ENCODE measurements around the gene SWT1. TPM values are rescaled to one million over a fixed set of nuclear protein-coding genes. Genes with fewer than 3 reads are reported as not detected.

Gene SWT1
- total and polyA plus RNA-seq, 2 experiments from 2014 or later: 3.4 to 9.5 TPM

- WGBS (ENCODE audit: low lambda C conversion rate, missing lambda C conversion rate): under 1% methylated on average over 28 of the region's 30 CpGs
- Histone ChIP-seq H3K79me2 (peaks cover 50% of the 10 kb centered on the region), H3K9me3 (ENCODE audit: low read depth) (no peaks in the 10 kb centered on the region), H3K27me3 (no peaks in the 10 kb centered on the region), H3K4me1 (ENCODE audit: insufficient read depth) (peaks cover 26% of the 10 kb centered on the region), H3K36me3 (replicated peaks; ENCODE audit: insufficient read depth, low read depth) (no peaks in the 10 kb centered on the region), H3K4me2 (peak overlapping the region; percentile 83), H2AFZ (peak overlapping the region; percentile 65), H3K27ac (peak overlapping the region; percentile 96), H3K9me2 (replicated peaks; ENCODE audit: insufficient read depth) (no peaks in the 10 kb centered on the region), H4K20me1 (ENCODE audit: insufficient read depth, poor library complexity, severe bottlenecking) (no peaks in the 10 kb centered on the region), H3K4me3 (peak overlapping the region; percentile 65)
- TF ChIP-seq EZH2 (IDR thresholded peaks at IDR 0.05; ENCODE audit: borderline replicate concordance): no peak
- no peak for TF ChIP-seq CTCF (IDR thresholded peaks at IDR 0.05; ENCODE audit: poor library complexity)
- no peak for TF ChIP-seq EZH2phosphoT487 (IDR thresholded peaks at IDR 0.05; ENCODE audit: low read depth, severe bottlenecking, unreplicated experiment)
- DNase-seq (ENCODE audit: low spot score): no peak
Observed at GRCh38 chr1:185156288-185156853, 596 bp upstream of the SWT1 start.

- Histone ChIP-seq H4K20me1 (ENCODE audit: insufficient read depth, poor library complexity, severe bottlenecking) (no peaks in the 10 kb centered on the region), H3K27me3 (no peaks in the 10 kb centered on the region), H2AFZ (peak overlapping the region; percentile 74), H3K9me2 (replicated peaks; ENCODE audit: insufficient read depth) (no peaks in the 10 kb centered on the region), H3K9me3 (ENCODE audit: low read depth) (no peaks in the 10 kb centered on the region), H3K27ac (peak overlapping the region; percentile 89), H3K4me2 (peak overlapping the region; percentile 91), H3K36me3 (replicated peaks; ENCODE audit: insufficient read depth, low read depth) (no peaks in the 10 kb centered on the region), H3K4me1 (ENCODE audit: insufficient read depth) (peaks cover 22% of the 10 kb centered on the region), H3K79me2 (peaks cover 49% of the 10 kb centered on the region), H3K4me3 (peak overlapping the region; percentile 68)
- no peak for TF ChIP-seq CTCF (IDR thresholded peaks at IDR 0.05; ENCODE audit: poor library complexity)
- no peak for TF ChIP-seq EZH2 (IDR thresholded peaks at IDR 0.05; ENCODE audit: borderline replicate concordance)
- no peak for TF ChIP-seq EZH2phosphoT487 (IDR thresholded peaks at IDR 0.05; ENCODE audit: low read depth, severe bottlenecking, unreplicated experiment)
- DNase-seq (ENCODE audit: low spot score): peak; percentile 23
- WGBS (ENCODE audit: low lambda C conversion rate, missing lambda C conversion rate): under 1% methylated on average over 20 of the region's 20 CpGs
Observed at GRCh38 chr1:185157599-185158412, 839 bp downstream of the SWT1 start.

GRCh38 chr1:185158800-185159199, 1.8 kb downstream of the SWT1 start:
- H4K20me1 ChIP-seq (ENCODE audit: insufficient read depth, poor library complexity, severe bottlenecking): no peaks in the 10 kb centered on the region
- no peak overlapping the region for H2AFZ ChIP-seq
- TF ChIP-seq EZH2 (IDR thresholded peaks at IDR 0.05; ENCODE audit: borderline replicate concordance): no peak
- TF ChIP-seq CTCF (IDR thresholded peaks at IDR 0.05; ENCODE audit: poor library complexity): no peak
- TF ChIP-seq EZH2phosphoT487 (IDR thresholded peaks at IDR 0.05; ENCODE audit: low read depth, severe bottlenecking, unreplicated experiment): no peak
- peak; percentile 38 for DNase-seq (ENCODE audit: low spot score)
- no peaks in the 10 kb centered on the region for H3K9me3 ChIP-seq (ENCODE audit: low read depth)
- peak overlapping the region; percentile 89 for H3K27ac ChIP-seq
- H3K36me3 ChIP-seq (replicated peaks; ENCODE audit: insufficient read depth, low read depth): no peaks in the 10 kb centered on the region
- 67% methylated on average over 2 of the region's 2 CpGs for WGBS (ENCODE audit: low lambda C conversion rate, missing lambda C conversion rate)
- H3K4me2 ChIP-seq: peak overlapping the region; percentile 91
- H3K79me2 ChIP-seq: peaks cover 39% of the 10 kb centered on the region
- no peaks in the 10 kb centered on the region for H3K9me2 ChIP-seq (replicated peaks; ENCODE audit: insufficient read depth)
- H3K27me3 ChIP-seq: no peaks in the 10 kb centered on the region
- H3K4me3 ChIP-seq: no peak overlapping the region
- peaks cover 22% of the 10 kb centered on the region for H3K4me1 ChIP-seq (ENCODE audit: insufficient read depth)
